HCT116 (cell line): ENCODE measurements around the gene CACNB1. TPM values are rescaled to one million over a fixed set of nuclear protein-coding genes. Genes with fewer than 3 reads are reported as not detected.

ENCODE experiments used
- ATAC-seq: fragments of 200-7000 bp; cut with Tn5 transposase; 2 replicates; pipeline ENCODE4 v1.9.1; 2020; ENCODE audit warnings: mild to moderate bottlenecking, moderate library complexity
- BruUV-seq: library from RNA; stranded (reverse); fragments of 400-500 nt; replicated peaks from 2 replicates; lab custom pipeline; 2021; lab: Mats Ljungman, UMichigan
- CTCF ChIA-PET: fragments of 300-600 bp; sonication (Branson Sonifier 250); formaldehyde crosslinking; loops from one replicate; lab custom pipeline; 2021; ENCODE audit warnings: antibody characterized with exemption; lab: Charles Lee
- POLR2A ChIA-PET: fragments of 300-600, 350-600 bp; sonication (Branson Sonifier 250); formaldehyde crosslinking; loops from one replicate; lab custom pipeline; 2021; ENCODE audit warnings: antibody characterized with exemption; lab: Charles Lee
- RAD21 ChIA-PET, 2 experiments: fragments of 300-600 bp; sonication (Branson Sonifier 250); formaldehyde crosslinking; loops; one replicate each; lab custom pipeline; 2023; ENCODE audit warnings: low total read pairs in 2 of 2; ENCODE audit not compliant: uncharacterized antibody in 2 of 2, unreplicated experiment in 2 of 2, low non-redundant PET in 1 of 2; lab: Charles Lee
- DNase-seq: peaks from one replicate; pipeline ENCODE4 v3.0.0-alpha.2; 2010; ENCODE audit warnings: low read depth, low spot score
- H2AFZ ChIP-seq: fragments of 200-600 bp; shearing (Covaris generic), sonication (generic); 2 replicates; pipeline ENCODE4 v1.6.1; 2017; ENCODE audit warnings: low read depth, mixed run types, mixed read lengths, antibody characterized with exemption, low read length; ENCODE audit not compliant: poor library complexity, severe bottlenecking
- H3K27ac ChIP-seq: 2 replicates; pipeline ENCODE4 v1.5.1; 2012; ENCODE audit warnings: low read depth, low read length
- H3K27me3 ChIP-seq: fragments of 200-600 bp; sonication (generic); 2 replicates; pipeline ENCODE4 v1.6.1; 2016; ENCODE audit warnings: mixed run types, low read length, mixed read lengths; ENCODE audit not compliant: insufficient read depth
- H3K36me3 ChIP-seq, 2 experiments: fragments of 200-500 bp in 1 of 2; fragments of 200-600 bp in 1 of 2; sonication (Bioruptor generic) in 1 of 2; sonication (generic) in 1 of 2; 2 replicates each; pipeline versions ENCODE4 v1.5.1 to v1.6.1; 2014 to 2016; ENCODE audit warnings: low read length in 2 of 2, inconsistent platforms in 1 of 2, mixed read lengths in 1 of 2, mixed run types in 1 of 2; ENCODE audit not compliant: insufficient read depth in 2 of 2, control insufficient read depth in 1 of 2
- H3K4me1 ChIP-seq, 2 experiments: fragments of 200-600 bp in 1 of 2; sonication (generic) in 1 of 2; 2 replicates each; pipeline versions ENCODE4 v1.5.1 to v1.6.1; 2012 to 2017; ENCODE audit warnings: low read length in 2 of 2, inconsistent platforms in 1 of 2, mild to moderate bottlenecking in 1 of 2, mixed read lengths in 1 of 2, mixed run types in 1 of 2, moderate library complexity in 1 of 2; ENCODE audit not compliant: insufficient read depth in 2 of 2, control insufficient read depth in 1 of 2
- H3K4me2 ChIP-seq: fragments of 200-600 bp; sonication (generic); 2 replicates; pipeline ENCODE4 v1.6.1; 2017; ENCODE audit warnings: mixed run types, low read length, mixed read lengths
- H3K4me3 ChIP-seq, 2 experiments: fragments of 200-600 bp in 1 of 2; sonication (generic) in 1 of 2; replicated peaks in 1 of 2; 2 replicates each; pipeline ENCODE4 v1.5.1; 2011 to 2016; ENCODE audit warnings: low read length in 2 of 2, control low read depth in 1 of 2, low read depth in 1 of 2, mild to moderate bottlenecking in 1 of 2, mixed read lengths in 1 of 2, mixed run types in 1 of 2
- H3K79me2 ChIP-seq: fragments of 200-600 bp; sonication (generic); 2 replicates; pipeline ENCODE4 v1.6.1; 2017; ENCODE audit warnings: mild to moderate bottlenecking, mixed run types, low read length, moderate library complexity, mixed read lengths; ENCODE audit not compliant: insufficient read depth
- H3K9ac ChIP-seq: fragments of 200-600 bp; sonication (generic); 2 replicates; pipeline ENCODE4 v1.6.1; 2016; ENCODE audit warnings: low read length, mixed read lengths
- H3K9me2 ChIP-seq: fragments of 200-600 bp; sonication (generic), shearing (Covaris generic); 2 replicates; pipeline ENCODE4 v1.6.1; 2017; ENCODE audit warnings: mixed run types, mild to moderate bottlenecking, moderate library complexity; ENCODE audit not compliant: insufficient read depth
- H3K9me3 ChIP-seq, 2 experiments: fragments of 200-500 bp in 1 of 2; fragments of 200-600 bp in 1 of 2; sonication (Bioruptor generic) in 1 of 2; sonication (generic) in 1 of 2; 2 replicates each; pipeline ENCODE4 v1.6.1; 2014 to 2017; ENCODE audit warnings: low read length in 2 of 2, mixed read lengths in 2 of 2, inconsistent platforms in 1 of 2, low read depth in 1 of 2, mild to moderate bottlenecking in 1 of 2, mixed run types in 1 of 2, moderate library complexity in 1 of 2; ENCODE audit not compliant: control insufficient read depth in 1 of 2, insufficient read depth in 1 of 2
- H4K20me1 ChIP-seq: fragments of 200-600 bp; sonication (generic), shearing (Covaris generic); 2 replicates; pipeline ENCODE4 v1.6.1; 2017; ENCODE audit warnings: mixed run types, mild to moderate bottlenecking, moderate library complexity; ENCODE audit not compliant: insufficient read depth
- CBX3 ChIP-seq: IDR thresholded peaks from 2 replicates; pipeline ENCODE4 v1.6.1; 2012; ENCODE audit warnings: low read depth
- ELF1 ChIP-seq: IDR thresholded peaks from 2 replicates; pipeline ENCODE4 v1.6.1; 2012; ENCODE audit warnings: low read depth, borderline replicate concordance
- EZH2 ChIP-seq: fragments of 200-600 bp; sonication (generic); IDR thresholded peaks from 2 replicates; pipeline ENCODE4 v1.6.1; 2017; ENCODE audit warnings: antibody characterized with exemption, mixed run types
- EZH2phosphoT487 ChIP-seq: fragments of 200-600 bp; IDR thresholded peaks from 2 replicates; pipeline ENCODE4 v1.6.1; 2018; ENCODE audit warnings: antibody characterized with exemption, borderline replicate concordance
- JUND ChIP-seq: IDR thresholded peaks from 2 replicates; pipeline ENCODE4 v1.6.1; 2012
- RAD21 ChIP-seq: IDR thresholded peaks from 2 replicates; pipeline ENCODE4 v1.6.1; 2012; ENCODE audit warnings: low read depth, mild to moderate bottlenecking
- TCF7L2 ChIP-seq: IDR thresholded peaks from 2 replicates; pipeline ENCODE4 v1.7.0; 2011; ENCODE audit warnings: borderline replicate concordance, inconsistent platforms; ENCODE audit not compliant: insufficient read depth, insufficient read length; ENCODE audit errors: extremely low read depth
- intact Hi-C: fragments of 100-400 bp; cut with micrococcal nuclease; formaldehyde crosslinking; loops from 2 replicates; pipeline ENCODE4 v1.10.0; 2022
- total RNA-seq: library from RNA; stranded (reverse); gene quantifications from one replicate; pipeline ENCODE4 v1.2.1, GENCODE V29; 2021; ENCODE audit not compliant: unreplicated experiment
- TF ChIP-seq, protein P1 (sequence below), 3 experiments: fragments of 200-600 bp in 1 of 3; sonication (generic) in 1 of 3; IDR thresholded peaks in 2 of 3; conservative IDR thresholded peaks in 1 of 3; 2 replicates each; pipeline ENCODE4 v1.5.1; 2012 to 2017; ENCODE audit warnings: low read depth in 2 of 3, low read length in 2 of 3, antibody characterized with exemption in 1 of 3, borderline replicate concordance in 1 of 3, control low read depth in 1 of 3, mild to moderate bottlenecking in 1 of 3, mixed read lengths in 1 of 3, mixed run types in 1 of 3, moderate library complexity in 1 of 3; ENCODE audit not compliant: insufficient read depth in 1 of 3
- TF ChIP-seq, protein P2 (sequence below): IDR thresholded peaks from 2 replicates; pipeline ENCODE4 v1.6.1; 2012; ENCODE audit warnings: low read depth
- TF ChIP-seq, protein P3 (sequence below): IDR thresholded peaks from 2 replicates; pipeline ENCODE4 v1.6.1; 2012
- TF ChIP-seq, protein P4 (sequence below): IDR thresholded peaks from 2 replicates; pipeline ENCODE4 v1.6.1; 2011; ENCODE audit warnings: mild to moderate bottlenecking, low read length, moderate library complexity; ENCODE audit not compliant: insufficient replicate concordance; ENCODE audit errors: extremely low read depth

The CACNB1 gene
- total RNA-seq, 1 experiment from 2014 or later = 13.0 TPM

DNA sequence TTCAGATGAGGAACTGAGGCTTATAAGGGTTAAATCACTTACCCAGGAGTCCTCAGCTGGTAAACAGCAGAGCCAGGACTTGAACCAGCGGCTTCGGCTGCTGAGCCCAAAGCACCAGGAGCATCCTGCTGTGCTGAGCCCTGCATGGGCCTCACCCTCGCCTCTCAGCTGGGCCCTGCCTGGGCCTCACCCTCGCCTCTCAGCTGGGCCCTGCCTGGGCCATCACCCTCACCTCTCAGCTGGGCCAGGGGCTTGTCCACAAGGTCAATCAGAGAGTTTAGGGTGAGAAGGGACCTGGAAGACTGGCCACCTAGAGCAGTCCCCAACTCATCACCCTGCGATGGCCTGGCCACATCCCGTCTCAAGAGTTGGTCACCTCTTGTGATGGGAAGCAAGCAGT lies 24.1 kb upstream of the CACNB1 start:
- BruUV-seq = no TSS peak
- Histone ChIP-seq H3K4me2 (no peak overlapping the region), H3K27ac (no peak overlapping the region), H3K9me3 (no peaks in the 10 kb centered on the region), H3K27me3 (no peaks in the 10 kb centered on the region), H3K36me3 (no peaks in the 10 kb centered on the region), H3K79me2 (no peaks in the 10 kb centered on the region), H3K4me1 (peaks cover 7% of the 10 kb centered on the region in 2 experiments; a peak in 2 of 4 replicates), H4K20me1 (no peaks in the 10 kb centered on the region), H3K9me2 (no peaks in the 10 kb centered on the region)
- RAD21 ChIA-PET = no interaction called here
- intact Hi-C loops = no loop called here
- POLR2A ChIA-PET = no interaction called here
- no peak for TF ChIP-seq EZH2
- TF ChIP-seq ELF1 = no peak
- TF ChIP-seq, protein P1, sequence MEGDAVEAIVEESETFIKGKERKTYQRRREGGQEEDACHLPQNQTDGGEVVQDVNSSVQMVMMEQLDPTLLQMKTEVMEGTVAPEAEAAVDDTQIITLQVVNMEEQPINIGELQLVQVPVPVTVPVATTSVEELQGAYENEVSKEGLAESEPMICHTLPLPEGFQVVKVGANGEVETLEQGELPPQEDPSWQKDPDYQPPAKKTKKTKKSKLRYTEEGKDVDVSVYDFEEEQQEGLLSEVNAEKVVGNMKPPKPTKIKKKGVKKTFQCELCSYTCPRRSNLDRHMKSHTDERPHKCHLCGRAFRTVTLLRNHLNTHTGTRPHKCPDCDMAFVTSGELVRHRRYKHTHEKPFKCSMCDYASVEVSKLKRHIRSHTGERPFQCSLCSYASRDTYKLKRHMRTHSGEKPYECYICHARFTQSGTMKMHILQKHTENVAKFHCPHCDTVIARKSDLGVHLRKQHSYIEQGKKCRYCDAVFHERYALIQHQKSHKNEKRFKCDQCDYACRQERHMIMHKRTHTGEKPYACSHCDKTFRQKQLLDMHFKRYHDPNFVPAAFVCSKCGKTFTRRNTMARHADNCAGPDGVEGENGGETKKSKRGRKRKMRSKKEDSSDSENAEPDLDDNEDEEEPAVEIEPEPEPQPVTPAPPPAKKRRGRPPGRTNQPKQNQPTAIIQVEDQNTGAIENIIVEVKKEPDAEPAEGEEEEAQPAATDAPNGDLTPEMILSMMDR (IDR thresholded peaks at IDR 0.05 in 2 of 3, conservative IDR thresholded peaks at IDR 0.05 in 1 of 3; ENCODE audit: borderline replicate concordance in 1 of 3, insufficient read depth in 1 of 3, low read depth in 2 of 3, low read length in 2 of 3) = no peak
- TF ChIP-seq, all 23 proteins: peak for 0
- CTCF ChIA-PET = no interaction called here
- ATAC-seq (no peak; the same call in 1 of the 2 replicates), DNase-seq (no peak)
- Histone ChIP-seq H3K4me3 (no peak overlapping the region), H3K9ac (no peak overlapping the region), H2AFZ (no peak overlapping the region)

DNA sequence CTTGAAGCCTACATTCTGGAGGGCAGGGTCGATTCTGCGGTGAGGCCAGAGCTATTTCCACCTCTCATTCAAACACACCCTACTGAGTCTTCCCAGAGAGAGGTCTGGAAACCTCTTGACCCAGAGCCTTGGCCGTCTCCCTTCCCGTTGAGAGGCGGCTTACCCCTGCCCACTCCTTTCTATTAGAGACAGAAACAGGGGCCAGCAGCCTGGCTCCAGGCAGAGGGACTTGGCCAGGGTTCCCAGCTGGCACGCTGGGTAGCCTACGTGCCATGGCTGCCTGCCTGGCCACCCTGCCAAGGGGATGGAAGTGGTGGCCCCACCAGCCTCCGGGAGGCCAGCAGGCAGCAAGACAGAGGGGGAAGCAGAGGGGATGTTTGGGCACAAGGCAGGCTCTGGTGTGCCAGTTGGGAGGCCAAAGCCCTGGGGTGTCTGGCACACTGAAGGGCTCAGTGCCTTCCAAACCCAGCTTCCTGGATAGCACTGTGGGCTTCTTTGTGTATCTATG lies 22.2 kb upstream of the CACNB1 start:
- DNase-seq (no peak), ATAC-seq (no peak)
- Histone ChIP-seq H3K27me3 (no peaks in the 10 kb centered on the region), H3K36me3 (no peaks in the 10 kb centered on the region), H4K20me1 (no peaks in the 10 kb centered on the region), H3K4me2 (no peak overlapping the region), H3K4me3 (no peak overlapping the region), H3K27ac (no peak overlapping the region), H2AFZ (no peak overlapping the region), H3K9ac (no peak overlapping the region), H3K79me2 (no peaks in the 10 kb centered on the region), H3K4me1 (peaks cover 7% of the 10 kb centered on the region in 2 experiments; a peak in 2 of 4 replicates), H3K9me2 (no peaks in the 10 kb centered on the region), H3K9me3 (no peaks in the 10 kb centered on the region)
- CTCF ChIA-PET = interaction anchor here (1.2 to 1.8 kb wide), 2 partner anchors 12 to 14 kb away, joined by 3 to 5 read pairs; no protein-coding TSS in a partner anchor
- intact Hi-C loops = no loop called here
- RAD21 ChIA-PET = no interaction called here
- POLR2A ChIA-PET = interaction anchor here (0.5 kb wide), 1 partner anchor 22 kb away, joined by 3 read pairs; the partner anchor contains the start of gene CACNB1
- BruUV-seq = no TSS peak
- TF ChIP-seq, protein P2, sequence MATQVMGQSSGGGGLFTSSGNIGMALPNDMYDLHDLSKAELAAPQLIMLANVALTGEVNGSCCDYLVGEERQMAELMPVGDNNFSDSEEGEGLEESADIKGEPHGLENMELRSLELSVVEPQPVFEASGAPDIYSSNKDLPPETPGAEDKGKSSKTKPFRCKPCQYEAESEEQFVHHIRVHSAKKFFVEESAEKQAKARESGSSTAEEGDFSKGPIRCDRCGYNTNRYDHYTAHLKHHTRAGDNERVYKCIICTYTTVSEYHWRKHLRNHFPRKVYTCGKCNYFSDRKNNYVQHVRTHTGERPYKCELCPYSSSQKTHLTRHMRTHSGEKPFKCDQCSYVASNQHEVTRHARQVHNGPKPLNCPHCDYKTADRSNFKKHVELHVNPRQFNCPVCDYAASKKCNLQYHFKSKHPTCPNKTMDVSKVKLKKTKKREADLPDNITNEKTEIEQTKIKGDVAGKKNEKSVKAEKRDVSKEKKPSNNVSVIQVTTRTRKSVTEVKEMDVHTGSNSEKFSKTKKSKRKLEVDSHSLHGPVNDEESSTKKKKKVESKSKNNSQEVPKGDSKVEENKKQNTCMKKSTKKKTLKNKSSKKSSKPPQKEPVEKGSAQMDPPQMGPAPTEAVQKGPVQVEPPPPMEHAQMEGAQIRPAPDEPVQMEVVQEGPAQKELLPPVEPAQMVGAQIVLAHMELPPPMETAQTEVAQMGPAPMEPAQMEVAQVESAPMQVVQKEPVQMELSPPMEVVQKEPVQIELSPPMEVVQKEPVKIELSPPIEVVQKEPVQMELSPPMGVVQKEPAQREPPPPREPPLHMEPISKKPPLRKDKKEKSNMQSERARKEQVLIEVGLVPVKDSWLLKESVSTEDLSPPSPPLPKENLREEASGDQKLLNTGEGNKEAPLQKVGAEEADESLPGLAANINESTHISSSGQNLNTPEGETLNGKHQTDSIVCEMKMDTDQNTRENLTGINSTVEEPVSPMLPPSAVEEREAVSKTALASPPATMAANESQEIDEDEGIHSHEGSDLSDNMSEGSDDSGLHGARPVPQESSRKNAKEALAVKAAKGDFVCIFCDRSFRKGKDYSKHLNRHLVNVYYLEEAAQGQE = no peak
- TF ChIP-seq ELF1 (no peak), EZH2phosphoT487 (no peak), JUND (no peak), CBX3 (no peak), RAD21 (no peak), TCF7L2 (no peak)
- TF ChIP-seq, protein P3, sequence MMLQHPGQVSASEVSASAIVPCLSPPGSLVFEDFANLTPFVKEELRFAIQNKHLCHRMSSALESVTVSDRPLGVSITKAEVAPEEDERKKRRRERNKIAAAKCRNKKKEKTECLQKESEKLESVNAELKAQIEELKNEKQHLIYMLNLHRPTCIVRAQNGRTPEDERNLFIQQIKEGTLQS = no peak
- TF ChIP-seq, protein P4, sequence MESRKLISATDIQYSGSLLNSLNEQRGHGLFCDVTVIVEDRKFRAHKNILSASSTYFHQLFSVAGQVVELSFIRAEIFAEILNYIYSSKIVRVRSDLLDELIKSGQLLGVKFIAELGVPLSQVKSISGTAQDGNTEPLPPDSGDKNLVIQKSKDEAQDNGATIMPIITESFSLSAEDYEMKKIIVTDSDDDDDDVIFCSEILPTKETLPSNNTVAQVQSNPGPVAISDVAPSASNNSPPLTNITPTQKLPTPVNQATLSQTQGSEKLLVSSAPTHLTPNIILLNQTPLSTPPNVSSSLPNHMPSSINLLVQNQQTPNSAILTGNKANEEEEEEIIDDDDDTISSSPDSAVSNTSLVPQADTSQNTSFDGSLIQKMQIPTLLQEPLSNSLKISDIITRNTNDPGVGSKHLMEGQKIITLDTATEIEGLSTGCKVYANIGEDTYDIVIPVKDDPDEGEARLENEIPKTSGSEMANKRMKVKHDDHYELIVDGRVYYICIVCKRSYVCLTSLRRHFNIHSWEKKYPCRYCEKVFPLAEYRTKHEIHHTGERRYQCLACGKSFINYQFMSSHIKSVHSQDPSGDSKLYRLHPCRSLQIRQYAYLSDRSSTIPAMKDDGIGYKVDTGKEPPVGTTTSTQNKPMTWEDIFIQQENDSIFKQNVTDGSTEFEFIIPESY = no peak
